ENCODE measurements around the gene PGAP2. TPM values are rescaled to one million over a fixed set of nuclear protein-coding genes. Genes with fewer than 3 reads are reported as not detected.

PGAP2 gene
- polyA plus RNA-seq, 2 of the 4 experiments (the other 2 are of a cell fraction) = 32.4 to 35.2 TPM

- TF ChIP-seq ELK1 (IDR thresholded peaks at IDR 0.05; ENCODE audit: low read depth, low read length) (no peak), FOSB (CRISPR knock-in tag; IDR thresholded peaks at IDR 0.05) (no peak), ZSCAN20 (CRISPR knock-in tag; IDR thresholded peaks at IDR 0.05) (no peak), PBX3 (IDR thresholded peaks at IDR 0.05) (no peak), SREBF2 (IDR thresholded peaks at IDR 0.05) (no peak)
- TF ChIP-seq, protein P1, sequence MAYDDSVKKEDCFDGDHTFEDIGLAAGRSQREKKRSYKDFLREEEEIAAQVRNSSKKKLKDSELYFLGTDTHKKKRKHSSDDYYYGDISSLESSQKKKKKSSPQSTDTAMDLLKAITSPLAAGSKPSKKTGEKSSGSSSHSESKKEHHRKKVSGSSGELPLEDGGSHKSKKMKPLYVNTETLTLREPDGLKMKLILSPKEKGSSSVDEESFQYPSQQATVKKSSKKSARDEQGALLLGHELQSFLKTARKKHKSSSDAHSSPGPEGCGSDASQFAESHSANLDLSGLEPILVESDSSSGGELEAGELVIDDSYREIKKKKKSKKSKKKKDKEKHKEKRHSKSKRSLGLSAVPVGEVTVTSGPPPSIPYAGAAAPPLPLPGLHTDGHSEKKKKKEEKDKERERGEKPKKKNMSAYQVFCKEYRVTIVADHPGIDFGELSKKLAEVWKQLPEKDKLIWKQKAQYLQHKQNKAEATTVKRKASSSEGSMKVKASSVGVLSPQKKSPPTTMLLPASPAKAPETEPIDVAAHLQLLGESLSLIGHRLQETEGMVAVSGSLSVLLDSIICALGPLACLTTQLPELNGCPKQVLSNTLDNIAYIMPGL (CRISPR knock-in tag; IDR thresholded peaks at IDR 0.05; ENCODE audit: borderline replicate concordance) = no peak
Observed at GRCh38 chr11:3854977-3855807, 46.8 kb downstream of the PGAP2 start, which contains the start of gene STIM1 (continued).

DNA sequence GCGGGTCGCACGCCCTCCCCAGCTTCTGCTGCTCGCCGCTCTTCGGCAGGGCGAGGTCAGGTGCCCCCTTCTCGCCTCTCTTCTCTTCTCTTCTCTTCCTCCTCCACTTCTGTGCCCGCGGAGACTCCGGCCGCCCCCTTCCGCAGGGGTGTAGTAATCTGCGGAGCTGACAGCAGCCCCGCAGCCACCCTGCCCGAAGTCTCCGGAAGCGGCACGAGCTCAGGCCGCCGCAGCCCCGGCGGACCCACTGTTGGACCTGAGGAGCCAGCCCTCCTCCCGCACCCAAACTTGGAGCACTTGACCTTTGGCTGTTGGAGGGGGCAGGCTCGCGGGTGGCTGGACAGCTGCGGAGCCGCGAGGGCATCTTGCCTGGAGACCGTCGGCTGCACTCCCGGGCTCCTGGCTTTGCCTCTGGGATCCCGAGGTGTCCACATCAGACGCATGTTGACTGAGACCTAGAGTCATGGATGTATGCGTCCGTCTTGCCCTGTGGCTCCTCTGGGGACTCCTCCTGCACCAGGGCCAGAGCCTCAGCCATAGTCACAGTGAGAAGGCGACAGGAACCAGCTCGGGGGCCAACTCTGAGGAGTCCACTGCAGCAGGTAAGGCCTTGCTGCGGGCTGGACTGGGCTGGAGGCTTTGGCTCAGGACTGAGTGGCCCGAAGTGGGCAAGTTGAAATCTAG, 47.6 kb downstream of the PGAP2 start:
- Histone ChIP-seq H3K27ac (peak overlapping the region; percentile 98 to 99), H3K4me2 (peak overlapping the region; percentile 97), H3K9me3 (no peaks in the 10 kb centered on the region), H3K4me1 (peaks cover 56% of the 10 kb centered on the region), H3K4me3 (peak overlapping the region; percentile 98)
- CTCF ChIA-PET = interaction anchor here (0.8 to 27.8 kb wide), 32 partner anchors 8 to 229 kb away, joined by 3 to 919 read pairs (median 8); partner anchors contain the start of gene RHOG
- WGBS (ENCODE audit: missing lambda C conversion rate) = 2% methylated on average over 15 of the region's 40 CpGs
- ATAC-seq = peak; percentile 48 to 55
- TF ChIP-seq PBX3 (IDR thresholded peaks at IDR 0.05) (no peak), TFCP2L1 (CRISPR knock-in tag; IDR thresholded peaks at IDR 0.05) (no peak), MAFK (IDR thresholded peaks at IDR 0.05; ENCODE audit: partially characterized antibody) (no peak), RAD21 (conservative IDR thresholded peaks at IDR 0.05 in 1 of 2, IDR thresholded peaks at IDR 0.05 in 1 of 2) (0 out of 5 replicates have a peak, but pooled peaks of 1 of the 2 experiments have one; percentile 15), RFX5 (IDR thresholded peaks at IDR 0.05) (no peak), ZNF302 (CRISPR knock-in tag; IDR thresholded peaks at IDR 0.05) (no peak), HES2 (IDR thresholded peaks at IDR 0.05) (no peak)
- TF ChIP-seq, protein P2, sequence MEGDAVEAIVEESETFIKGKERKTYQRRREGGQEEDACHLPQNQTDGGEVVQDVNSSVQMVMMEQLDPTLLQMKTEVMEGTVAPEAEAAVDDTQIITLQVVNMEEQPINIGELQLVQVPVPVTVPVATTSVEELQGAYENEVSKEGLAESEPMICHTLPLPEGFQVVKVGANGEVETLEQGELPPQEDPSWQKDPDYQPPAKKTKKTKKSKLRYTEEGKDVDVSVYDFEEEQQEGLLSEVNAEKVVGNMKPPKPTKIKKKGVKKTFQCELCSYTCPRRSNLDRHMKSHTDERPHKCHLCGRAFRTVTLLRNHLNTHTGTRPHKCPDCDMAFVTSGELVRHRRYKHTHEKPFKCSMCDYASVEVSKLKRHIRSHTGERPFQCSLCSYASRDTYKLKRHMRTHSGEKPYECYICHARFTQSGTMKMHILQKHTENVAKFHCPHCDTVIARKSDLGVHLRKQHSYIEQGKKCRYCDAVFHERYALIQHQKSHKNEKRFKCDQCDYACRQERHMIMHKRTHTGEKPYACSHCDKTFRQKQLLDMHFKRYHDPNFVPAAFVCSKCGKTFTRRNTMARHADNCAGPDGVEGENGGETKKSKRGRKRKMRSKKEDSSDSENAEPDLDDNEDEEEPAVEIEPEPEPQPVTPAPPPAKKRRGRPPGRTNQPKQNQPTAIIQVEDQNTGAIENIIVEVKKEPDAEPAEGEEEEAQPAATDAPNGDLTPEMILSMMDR (IDR thresholded peaks at IDR 0.05) = 0 out of 3 replicates have a peak, but pooled peaks have one; percentile 8
- TF ChIP-seq, protein P3, sequence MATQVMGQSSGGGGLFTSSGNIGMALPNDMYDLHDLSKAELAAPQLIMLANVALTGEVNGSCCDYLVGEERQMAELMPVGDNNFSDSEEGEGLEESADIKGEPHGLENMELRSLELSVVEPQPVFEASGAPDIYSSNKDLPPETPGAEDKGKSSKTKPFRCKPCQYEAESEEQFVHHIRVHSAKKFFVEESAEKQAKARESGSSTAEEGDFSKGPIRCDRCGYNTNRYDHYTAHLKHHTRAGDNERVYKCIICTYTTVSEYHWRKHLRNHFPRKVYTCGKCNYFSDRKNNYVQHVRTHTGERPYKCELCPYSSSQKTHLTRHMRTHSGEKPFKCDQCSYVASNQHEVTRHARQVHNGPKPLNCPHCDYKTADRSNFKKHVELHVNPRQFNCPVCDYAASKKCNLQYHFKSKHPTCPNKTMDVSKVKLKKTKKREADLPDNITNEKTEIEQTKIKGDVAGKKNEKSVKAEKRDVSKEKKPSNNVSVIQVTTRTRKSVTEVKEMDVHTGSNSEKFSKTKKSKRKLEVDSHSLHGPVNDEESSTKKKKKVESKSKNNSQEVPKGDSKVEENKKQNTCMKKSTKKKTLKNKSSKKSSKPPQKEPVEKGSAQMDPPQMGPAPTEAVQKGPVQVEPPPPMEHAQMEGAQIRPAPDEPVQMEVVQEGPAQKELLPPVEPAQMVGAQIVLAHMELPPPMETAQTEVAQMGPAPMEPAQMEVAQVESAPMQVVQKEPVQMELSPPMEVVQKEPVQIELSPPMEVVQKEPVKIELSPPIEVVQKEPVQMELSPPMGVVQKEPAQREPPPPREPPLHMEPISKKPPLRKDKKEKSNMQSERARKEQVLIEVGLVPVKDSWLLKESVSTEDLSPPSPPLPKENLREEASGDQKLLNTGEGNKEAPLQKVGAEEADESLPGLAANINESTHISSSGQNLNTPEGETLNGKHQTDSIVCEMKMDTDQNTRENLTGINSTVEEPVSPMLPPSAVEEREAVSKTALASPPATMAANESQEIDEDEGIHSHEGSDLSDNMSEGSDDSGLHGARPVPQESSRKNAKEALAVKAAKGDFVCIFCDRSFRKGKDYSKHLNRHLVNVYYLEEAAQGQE (IDR thresholded peaks at IDR 0.05) = no peak
- TF ChIP-seq, protein P4, sequence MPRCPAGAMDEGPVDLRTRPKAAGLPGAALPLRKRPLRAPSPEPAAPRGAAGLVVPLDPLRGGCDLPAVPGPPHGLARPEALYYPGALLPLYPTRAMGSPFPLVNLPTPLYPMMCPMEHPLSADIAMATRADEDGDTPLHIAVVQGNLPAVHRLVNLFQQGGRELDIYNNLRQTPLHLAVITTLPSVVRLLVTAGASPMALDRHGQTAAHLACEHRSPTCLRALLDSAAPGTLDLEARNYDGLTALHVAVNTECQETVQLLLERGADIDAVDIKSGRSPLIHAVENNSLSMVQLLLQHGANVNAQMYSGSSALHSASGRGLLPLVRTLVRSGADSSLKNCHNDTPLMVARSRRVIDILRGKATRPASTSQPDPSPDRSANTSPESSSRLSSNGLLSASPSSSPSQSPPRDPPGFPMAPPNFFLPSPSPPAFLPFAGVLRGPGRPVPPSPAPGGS (IDR thresholded peaks at IDR 0.05) = no peak
- POLR2A ChIA-PET = interaction anchor here (1.0 to 2.5 kb wide), 10 partner anchors 12 to 219 kb away, joined by 3 to 44 read pairs (median 4); partner anchors contain the start of gene RHOG
- no peak for FAIRE-seq
- DNase-seq (ENCODE audit: low read depth in 1 of 2, low spot score in 1 of 2) = peak; percentile 33 to 49

Data from A549 (cell line).